ENCODE data around the gene CHST15.
"Not testable (repeated sequence)": the region's sequence is repeated elsewhere in the genome, so short reads cannot be mapped to it uniquely, and the experiment has no call there.

The CHST15 gene

GRCh38 chr10:124047427-124048152, 45.8 kb downstream of the CHST15 start:
- no peak for DNase-seq (ENCODE audit: low read depth in 1 of 2, low spot score in 1 of 2)

GRCh38 chr10:124045801-124046355, 47.5 kb downstream of the CHST15 start:
- DNase-seq (ENCODE audit: low read depth in 1 of 2, low spot score in 1 of 2) = no peak

GRCh38 chr10:124045276-124045675, 48.1 kb downstream of the CHST15 start:
- DNase-seq (ENCODE audit: low read depth in 1 of 2, low spot score in 1 of 2) = no peak

DNA sequence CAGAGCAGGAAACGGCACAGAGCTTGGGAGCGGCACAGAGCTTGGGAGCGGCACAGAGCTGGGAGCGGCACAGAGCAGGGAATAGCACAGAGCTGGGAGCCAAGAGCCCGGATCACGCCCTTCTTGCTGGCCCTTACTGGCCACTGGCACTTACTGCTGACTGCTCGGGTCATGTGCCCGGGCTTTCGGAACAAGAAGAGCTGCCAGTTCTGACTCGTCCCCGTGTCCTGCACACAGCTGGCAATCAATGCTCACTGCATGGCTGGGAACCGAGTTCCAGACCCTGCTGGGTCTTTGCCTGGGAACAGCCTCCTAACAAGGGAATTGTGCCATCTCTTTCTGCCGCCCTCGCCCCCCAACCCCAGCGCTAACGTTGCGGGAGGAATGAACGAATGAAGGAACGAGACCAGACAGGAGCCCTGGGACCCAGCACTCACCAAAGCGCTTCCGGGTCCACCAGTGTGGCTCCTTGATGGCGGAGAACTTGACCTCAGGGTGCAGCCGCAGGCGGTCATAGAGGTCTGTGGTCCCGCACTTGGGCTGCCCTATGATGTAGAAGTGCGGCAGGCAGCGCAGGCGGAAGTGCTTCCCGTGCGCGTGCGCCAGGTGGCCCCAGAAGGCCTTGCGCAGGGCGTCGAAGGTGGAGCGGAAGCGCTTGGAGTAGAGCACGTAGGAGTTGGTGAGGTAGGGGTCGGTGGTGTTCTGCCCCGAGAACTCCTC, 49.1 kb downstream of the CHST15 start:
- no peak for DNase-seq (ENCODE audit: low read depth in 1 of 2, low spot score in 1 of 2)

GRCh38 chr10:124043310-124044142, 49.9 kb downstream of the CHST15 start:
- DNase-seq (ENCODE audit: low read depth in 1 of 2, low spot score in 1 of 2) = no peak

- no peak for DNase-seq (ENCODE audit: low read depth in 1 of 2, low spot score in 1 of 2)
These were observed 50.6 kb downstream of the CHST15 start for GRCh38 chr10:124042656-124043309.

DNA sequence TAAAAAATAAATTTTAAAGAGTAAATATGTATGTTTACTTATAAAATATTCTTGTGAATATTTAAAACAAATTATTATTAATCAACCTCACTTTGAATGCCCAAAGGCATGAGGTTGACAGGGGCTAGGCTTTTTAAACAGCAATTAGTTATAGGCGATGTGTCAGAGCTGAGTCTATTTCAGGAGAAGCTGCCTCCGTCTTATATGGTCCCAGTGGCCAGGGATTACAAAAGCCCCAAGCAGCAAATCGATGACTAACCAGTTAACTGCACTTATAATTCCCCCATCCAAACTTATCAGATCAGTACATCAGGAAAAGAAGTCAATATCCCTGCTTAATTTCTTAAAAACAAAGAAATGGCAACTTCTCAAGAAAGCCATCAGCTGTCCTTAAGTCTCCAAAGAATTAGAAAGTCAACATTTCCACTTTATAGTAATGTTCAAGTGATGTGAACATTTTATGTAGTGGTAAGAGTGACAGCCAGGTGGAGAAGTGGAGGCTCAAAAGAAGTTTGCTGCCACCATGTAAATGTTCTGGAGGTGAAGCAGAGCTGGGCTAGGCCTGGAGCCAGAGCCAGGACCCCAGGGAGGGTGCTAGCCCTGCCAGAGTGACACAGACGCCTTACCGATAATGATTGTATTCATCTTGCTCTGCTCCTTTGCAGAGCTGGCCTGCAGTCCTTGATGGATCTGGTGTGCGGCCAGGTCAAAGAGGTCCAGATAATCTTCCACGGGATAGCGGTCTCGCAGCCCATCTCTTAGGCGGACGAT, 51.5 kb downstream of the CHST15 start:
- DNase-seq (ENCODE audit: low read depth in 1 of 2, low spot score in 1 of 2) = no peak

DNA sequence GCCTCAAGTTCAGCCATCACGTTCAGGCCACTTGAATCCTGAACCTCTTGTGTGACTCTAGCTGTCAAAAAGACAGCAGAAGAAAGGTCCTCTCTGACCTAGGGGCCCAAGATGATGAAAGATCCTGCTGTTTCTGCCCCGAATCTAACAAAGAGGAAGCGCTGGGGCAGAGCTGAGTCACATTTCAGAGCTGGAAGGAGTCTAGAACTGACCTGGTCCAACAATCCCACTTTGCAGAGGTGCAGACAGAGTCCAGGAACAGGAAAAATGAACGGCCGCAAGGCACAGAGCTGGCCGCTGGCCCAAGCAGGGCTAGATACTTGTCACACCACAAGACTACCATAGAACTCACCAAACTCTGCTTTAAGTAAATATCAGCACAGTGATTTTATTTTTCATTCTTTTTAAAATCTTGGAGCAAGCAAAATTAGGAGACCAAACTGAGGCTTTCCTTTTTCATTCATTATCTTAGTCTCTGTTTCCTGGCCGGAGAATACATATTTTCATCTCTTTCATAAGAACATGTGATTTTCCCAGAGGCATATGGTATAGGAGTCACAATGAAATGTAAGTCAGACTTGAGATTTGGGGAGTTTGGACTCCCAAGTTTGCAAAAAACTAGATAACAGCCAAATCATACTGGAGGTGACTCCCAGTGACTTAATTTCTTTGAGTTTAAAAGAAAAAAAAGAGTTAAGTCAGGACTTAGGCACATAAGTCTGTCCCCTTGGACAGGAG, 52.8 kb downstream of the CHST15 start:
- no peak for DNase-seq (ENCODE audit: low read depth in 1 of 2, low spot score in 1 of 2)

DNA sequence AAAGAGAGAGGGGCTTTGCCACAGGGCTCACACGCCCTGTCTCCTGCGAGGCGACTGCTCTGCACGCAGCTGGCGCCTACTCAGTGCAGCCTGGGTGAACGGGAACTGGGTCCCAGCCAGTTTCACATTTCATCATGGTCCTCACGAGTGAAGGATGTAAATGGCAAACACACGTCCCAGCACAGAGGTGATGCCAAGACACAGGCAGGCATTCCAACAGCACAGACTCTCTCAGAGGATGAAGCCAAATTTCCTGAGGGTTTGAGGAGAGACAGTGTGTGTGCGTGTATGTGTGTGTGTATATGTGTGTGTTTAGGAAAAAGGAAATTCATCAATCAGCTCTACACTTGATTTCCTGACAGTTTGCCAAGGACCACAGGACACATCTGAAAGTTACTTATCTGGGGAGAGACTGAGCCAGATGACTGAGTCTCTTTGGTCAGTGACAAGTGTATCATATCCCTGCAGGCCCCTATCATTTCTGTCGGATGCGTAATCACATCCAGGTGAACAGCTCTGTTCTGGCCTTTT, 53.9 kb downstream of the CHST15 start:
- DNase-seq (ENCODE audit: low read depth in 1 of 2, low spot score in 1 of 2) = no peak

GRCh38 chr10:124037784-124038183, 55.6 kb downstream of the CHST15 start:
- DNase-seq (ENCODE audit: low read depth in 1 of 2, low spot score in 1 of 2) = no peak

GRCh38 chr10:124037286-124037685, 56.1 kb downstream of the CHST15 start:
- DNase-seq (ENCODE audit: low read depth in 1 of 2, low spot score in 1 of 2) = no peak

DNA sequence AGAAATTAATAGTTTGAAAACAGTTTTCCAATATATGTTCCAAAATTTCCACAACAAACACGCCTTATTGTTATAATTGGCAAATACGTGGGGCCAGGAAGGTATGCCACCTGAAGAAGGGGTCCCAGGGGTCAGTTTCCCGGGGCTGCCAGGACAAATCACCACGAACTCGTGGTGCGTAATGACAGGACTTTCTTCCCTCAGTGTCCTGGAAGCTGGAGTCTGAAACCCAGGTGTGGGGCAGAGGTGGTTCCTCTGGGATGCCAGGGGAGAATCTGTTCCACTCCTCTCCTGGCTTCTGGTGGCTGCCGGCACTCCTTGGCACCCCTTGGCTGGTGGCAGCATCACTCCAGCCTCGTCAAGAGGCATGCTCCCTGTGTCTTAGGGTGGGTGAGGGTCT, 56.7 kb downstream of the CHST15 start:
- DNase-seq (ENCODE audit: low read depth in 1 of 2, low spot score in 1 of 2) = no peak

DNA sequence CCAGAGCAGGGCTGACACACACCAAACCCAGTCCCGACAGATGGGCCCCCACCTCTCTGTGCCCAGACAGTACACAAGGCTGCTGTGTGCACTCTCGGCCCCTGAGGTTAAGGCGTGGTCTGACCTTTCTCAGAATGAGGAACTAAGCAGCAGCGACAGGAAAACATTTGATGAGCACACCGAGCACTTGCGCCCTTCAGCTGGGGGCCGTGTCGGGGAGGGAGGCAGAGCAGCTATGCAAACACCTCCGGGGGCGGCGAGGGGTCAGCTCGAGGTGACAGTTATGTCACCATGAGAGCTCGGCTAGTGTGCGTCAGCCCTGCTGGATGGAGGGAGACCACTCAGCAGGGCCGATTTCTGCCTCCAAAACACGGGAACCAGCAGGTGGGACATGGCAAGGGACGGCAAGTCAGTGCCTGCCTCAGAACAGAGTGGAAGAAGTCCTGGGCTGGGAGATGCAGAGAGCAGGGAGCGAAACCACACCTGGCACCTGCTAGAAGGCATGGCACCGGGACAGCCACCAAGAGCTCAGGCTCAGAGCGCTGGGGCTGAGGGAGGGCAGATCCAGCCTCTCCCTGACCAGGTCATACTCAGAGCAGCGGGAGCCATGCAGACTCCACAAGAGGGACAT, 57.4 kb downstream of the CHST15 start:
- no peak for DNase-seq (ENCODE audit: low read depth in 1 of 2, low spot score in 1 of 2)

DNA sequence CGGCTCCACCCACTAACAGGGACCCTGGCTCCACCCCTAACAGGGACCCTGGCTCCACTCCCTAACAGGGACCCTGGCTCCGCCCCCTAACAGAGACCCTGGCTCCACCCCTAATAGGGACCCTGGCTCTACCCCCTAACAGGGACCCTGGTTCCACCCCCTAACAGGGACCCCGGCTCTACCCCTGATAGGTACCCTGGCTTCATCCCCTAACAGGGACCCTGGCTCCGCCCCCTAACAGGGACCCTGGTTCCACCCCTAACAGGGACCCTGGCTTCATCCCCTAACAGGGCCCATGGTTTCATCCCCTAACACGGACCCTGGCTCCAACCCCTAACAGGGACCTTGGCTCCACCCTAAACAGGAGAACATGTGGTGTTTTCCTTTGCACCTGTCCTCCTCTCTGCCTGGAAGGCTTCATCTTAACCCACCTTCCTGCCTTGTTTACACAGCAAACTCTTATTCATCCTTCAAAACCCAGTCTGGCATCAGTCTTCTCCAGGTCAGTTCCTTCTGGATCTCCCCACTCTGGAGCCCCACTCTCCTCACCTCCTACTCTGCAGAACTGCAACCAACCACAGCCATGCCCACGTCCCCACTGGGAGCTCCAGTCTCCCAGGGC, 58.0 kb downstream of the CHST15 start:
- no peak for DNase-seq (ENCODE audit: low read depth in 1 of 2, low spot score in 1 of 2)

DNA sequence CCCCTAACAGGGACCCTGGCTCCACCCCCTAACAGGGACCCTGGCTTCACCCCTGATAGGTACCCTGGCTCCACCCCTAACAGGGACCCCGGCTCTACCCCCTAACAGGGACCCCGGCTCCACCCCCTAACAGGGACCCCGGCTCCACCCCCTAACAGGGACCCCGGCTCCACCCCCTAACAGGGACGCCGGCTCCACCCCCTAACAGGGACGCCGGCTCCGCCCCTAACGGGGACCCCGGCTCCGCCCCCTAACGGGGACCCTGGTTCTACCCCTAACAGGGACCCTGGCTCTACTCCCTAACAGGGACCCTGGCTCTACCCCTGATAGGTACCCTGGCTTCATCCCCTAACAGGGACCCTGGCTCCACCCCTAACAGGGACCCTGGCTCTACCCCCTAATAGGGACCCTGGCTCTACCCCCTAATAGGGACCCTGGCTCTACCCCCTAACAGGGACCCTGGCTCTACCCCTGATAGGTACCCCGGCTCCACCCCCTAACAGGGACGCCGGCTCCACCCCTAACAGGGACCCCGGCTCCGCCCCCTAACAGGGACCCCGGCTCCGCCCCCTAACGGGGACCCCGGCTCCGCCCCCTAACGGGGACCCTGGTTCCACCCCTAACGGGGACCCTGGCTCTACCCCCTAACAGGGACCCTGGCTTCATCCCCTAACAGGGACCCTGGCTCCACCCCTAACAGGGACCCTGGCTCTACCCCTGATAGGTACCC, 58.7 kb downstream of the CHST15 start:
- not testable (repeated sequence) for DNase-seq (ENCODE audit: low read depth in 1 of 2, low spot score in 1 of 2)

GRCh38 chr10:124033887-124034218, 59.5 kb downstream of the CHST15 start:
- DNase-seq (ENCODE audit: low read depth in 1 of 2, low spot score in 1 of 2) = no peak

DNA sequence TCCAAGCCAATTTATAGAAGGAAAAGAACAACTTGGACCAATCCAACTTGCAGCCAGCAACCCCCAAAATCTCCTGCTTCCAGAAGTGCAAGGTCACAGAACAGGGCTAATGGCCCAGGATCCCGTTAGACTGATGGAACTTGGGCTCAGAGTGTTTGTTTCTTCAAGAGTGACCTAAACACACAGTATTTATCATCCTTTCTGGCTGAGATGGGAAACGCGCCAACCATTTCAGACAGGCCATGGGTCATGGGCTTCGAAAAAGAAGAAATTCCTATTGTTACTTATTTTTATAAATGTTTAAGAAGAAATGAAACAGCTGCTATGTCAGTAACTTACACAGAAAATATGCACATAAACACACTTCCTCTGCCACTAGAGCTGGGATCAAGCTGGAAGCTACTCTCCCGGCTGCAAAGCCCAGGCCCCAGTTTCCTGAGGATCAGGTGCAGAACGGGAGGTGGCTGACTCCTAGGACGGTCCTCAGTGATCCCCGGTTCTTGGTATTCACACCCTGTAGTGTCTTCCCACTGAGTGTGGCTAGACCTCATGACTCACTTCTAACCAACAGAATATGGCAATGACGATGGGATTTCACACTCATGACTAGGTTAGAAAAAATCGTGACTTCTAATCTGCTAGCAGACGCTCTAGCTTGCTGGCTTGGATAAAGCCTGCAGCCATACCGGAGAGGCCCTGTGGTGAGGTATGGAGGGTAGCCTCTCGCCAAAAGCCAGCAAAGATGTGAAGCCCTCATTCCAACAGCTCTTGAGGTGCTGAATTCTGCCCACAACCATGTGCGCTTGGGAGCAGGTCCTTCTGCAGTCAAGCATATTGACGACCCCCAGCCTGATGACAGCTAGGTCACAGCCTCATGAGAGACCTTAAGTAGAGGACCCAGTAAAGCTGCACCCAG, 60.2 kb downstream of the CHST15 start:
- no peak for DNase-seq (ENCODE audit: low read depth in 1 of 2, low spot score in 1 of 2)
